RCC 7860 (cell line): ENCODE results near the gene DHRS3.
"Not testable (repeated sequence)": the region's sequence is repeated elsewhere in the genome, so short reads cannot be mapped to it uniquely, and the experiment has no call there.

Experiments used
- DNase-seq: peaks from one replicate; pipeline ENCODE4 v3.0.0-alpha.2; 2015; ENCODE audit warnings: low spot score
- FAIRE-seq: peaks from 2 replicates; lab custom pipeline; 2012; peaks lifted over from hg19 to GRCh38; lab: Jason Lieb, UNC

The DHRS3 gene

GRCh38 chr1:12617901-12618660, at the start of gene DHRS3:
Gene DHRS3 (minus strand): TSS chr1:12618210. CDS start chr1:12617348, 862 bp downstream.
- FAIRE-seq, result no peak
- DNase-seq, result no peak

GRCh38 chr1:12666141-12666735, 48.2 kb upstream of the DHRS3 start:
- no peak for DNase-seq
- FAIRE-seq, result no peak

- DNase-seq (no peak), FAIRE-seq (no peak)
These were observed 47.5 kb upstream of the DHRS3 start for GRCh38 chr1:12665511-12665910.

- FAIRE-seq (no peak), DNase-seq (no peak)
These were observed 44.5 kb upstream of the DHRS3 start for GRCh38 chr1:12662556-12662955.

GRCh38 chr1:12661606-12662219, 43.7 kb upstream of the DHRS3 start:
- FAIRE-seq, result no peak
- no peak for DNase-seq

GRCh38 chr1:12658531-12659453, 40.8 kb upstream of the DHRS3 start:
- peak; percentile 70 for DNase-seq
- FAIRE-seq, result peak; percentile 64

- not testable (repeated sequence) for DNase-seq, FAIRE-seq
These were observed 40.0 kb upstream of the DHRS3 start for GRCh38 chr1:12657885-12658512.

- no peak for DNase-seq
- no peak for FAIRE-seq
These were observed 39.3 kb upstream of the DHRS3 start for GRCh38 chr1:12657060-12657884.

GRCh38 chr1:12656575-12656974, 38.6 kb upstream of the DHRS3 start:
- DNase-seq, result no peak
- no peak for FAIRE-seq

GRCh38 chr1:12654657-12655056, 36.6 kb upstream of the DHRS3 start:
- DNase-seq (no peak), FAIRE-seq (no peak)

- no peak for FAIRE-seq
- DNase-seq, result no peak
These were observed 36.1 kb upstream of the DHRS3 start for GRCh38 chr1:12654004-12654567.

GRCh38 chr1:12649971-12650421, 32.0 kb upstream of the DHRS3 start:
- DNase-seq (no peak), FAIRE-seq (no peak)

- DNase-seq, result no peak
- no peak for FAIRE-seq
These were observed 30.7 kb upstream of the DHRS3 start for GRCh38 chr1:12648741-12649140.

- not testable (repeated sequence) for FAIRE-seq, DNase-seq
These were observed 27.4 kb upstream of the DHRS3 start for GRCh38 chr1:12645401-12645800.

GRCh38 chr1:12644829-12645228, 26.8 kb upstream of the DHRS3 start:
- DNase-seq, result no peak
- FAIRE-seq, result no peak

GRCh38 chr1:12644237-12644636, 26.2 kb upstream of the DHRS3 start:
- no peak for DNase-seq
- FAIRE-seq, result no peak

- FAIRE-seq (no peak), DNase-seq (no peak)
These were observed 25.8 kb upstream of the DHRS3 start, which contains the start of gene AADACL4 for GRCh38 chr1:12643785-12644184. Gene AADACL4 (plus strand): TSS chr1:12644085. CDS start chr1:12644547, 462 bp downstream.

- DNase-seq, result no peak
These were observed 25.1 kb upstream of the DHRS3 start for GRCh38 chr1:12643079-12643478.

GRCh38 chr1:12640958-12641272, 22.9 kb upstream of the DHRS3 start:
- FAIRE-seq (no peak), DNase-seq (no peak)

More at GRCh38 chr1:12643079-12643478, 25.1 kb upstream of the DHRS3 start:
- FAIRE-seq, result no peak
